SK-N-SH treated with all-trans-retinoic acid at 6 μM for 48 hours (cell line): ENCODE measurements around the gene OCA2.

Experiments used
- ARNTL ChIP-seq: fragments of 450-650 bp; formaldehyde crosslinking; IDR thresholded peaks from 2 replicates; pipeline ENCODE4 v1.5.0; 2020; ENCODE audit warnings: low read depth, mild to moderate bottlenecking, moderate library complexity, borderline replicate concordance
- BACH2 ChIP-seq: fragments of 250-450 bp; sonication (Bioruptor Pico); IDR thresholded peaks from 2 replicates; pipeline ENCODE4 v1.9.0; 2021; ENCODE audit warnings: mild to moderate bottlenecking, borderline replicate concordance
- ISL1 ChIP-seq: fragments of 250-450 bp; sonication (Bioruptor Pico); IDR thresholded peaks from 2 replicates; pipeline ENCODE4 v2.1.2; 2022; ENCODE audit warnings: mild to moderate bottlenecking, moderate library complexity
- OSR1 ChIP-seq: fragments of 250-450 bp; sonication (Bioruptor Pico); IDR thresholded peaks from 2 replicates; pipeline ENCODE4 v1.8.0; 2022; ENCODE audit warnings: moderate library complexity, mild to moderate bottlenecking, inconsistent platforms
- RARB ChIP-seq: fragments of 250-450 bp; sonication (Bioruptor Pico); IDR thresholded peaks from 2 replicates; pipeline ENCODE4 v1.8.0; 2021; ENCODE audit warnings: mild to moderate bottlenecking, moderate library complexity
- ZC3H10 ChIP-seq: fragments of 250-450 bp; sonication (Bioruptor Pico); IDR thresholded peaks from 2 replicates; pipeline ENCODE4 v1.5.1; 2021; ENCODE audit warnings: mild to moderate bottlenecking, moderate library complexity
- ZFP3 ChIP-seq: fragments of 250-450 bp; sonication (Bioruptor Pico); IDR thresholded peaks from 2 replicates; pipeline ENCODE4 v1.5.0; 2020; ENCODE audit warnings: mild to moderate bottlenecking, moderate library complexity
- ZFP30 ChIP-seq: fragments of 450-650 bp; formaldehyde crosslinking; IDR thresholded peaks from 2 replicates; pipeline ENCODE4 v1.5.0; 2022; ENCODE audit warnings: mild to moderate bottlenecking, moderate library complexity
- ZNF8 ChIP-seq: fragments of 450-650 bp; formaldehyde crosslinking; IDR thresholded peaks from 2 replicates; pipeline ENCODE4 v1.5.0; 2020; ENCODE audit warnings: mild to moderate bottlenecking, moderate library complexity
- TF ChIP-seq, protein P1 (sequence below): fragments of 250-450 bp; sonication (Bioruptor Pico); IDR thresholded peaks from 2 replicates; pipeline ENCODE4 v1.5.1; 2020; ENCODE audit warnings: low read depth, mild to moderate bottlenecking, moderate library complexity
- TF ChIP-seq, protein P2 (sequence below): fragments of 250-450 bp; sonication (Bioruptor Pico); IDR thresholded peaks from 2 replicates; pipeline ENCODE4 v1.8.0; 2020; ENCODE audit warnings: mild to moderate bottlenecking, moderate library complexity, borderline replicate concordance
- TF ChIP-seq, protein P3 (sequence below): fragments of 250-450 bp; sonication (Bioruptor Pico); IDR thresholded peaks from 2 replicates; pipeline ENCODE4 v1.8.0; 2021; ENCODE audit warnings: low read depth, mild to moderate bottlenecking, moderate library complexity, borderline replicate concordance
- TF ChIP-seq, protein P4 (sequence below): fragments of 250-450 bp; sonication (Bioruptor Pico); IDR thresholded peaks from 2 replicates; pipeline ENCODE4 v1.5.0; 2020; ENCODE audit warnings: mild to moderate bottlenecking, moderate library complexity

DNA sequence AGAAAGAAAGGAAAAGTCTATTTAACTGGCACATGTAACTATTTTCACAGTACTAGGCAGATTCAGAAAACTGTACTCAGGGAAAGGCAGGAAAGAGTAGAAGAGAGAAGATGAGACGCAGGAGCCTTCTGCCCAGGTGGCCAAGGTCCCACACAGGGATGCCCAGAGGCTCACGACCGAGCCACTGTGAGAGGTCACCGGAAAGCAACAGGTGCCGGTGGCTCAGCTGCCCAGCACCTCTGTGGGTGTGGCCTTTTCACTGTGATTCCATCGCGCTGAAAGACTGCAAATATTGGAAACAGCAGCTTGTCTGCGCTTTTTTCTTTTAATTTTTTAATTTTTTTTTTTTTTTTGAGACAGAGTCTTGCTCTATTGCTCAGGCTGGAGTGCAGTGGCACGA lies 226.8 kb downstream of the OCA2 start:
- no peak for TF ChIP-seq BACH2
- no peak for TF ChIP-seq ZNF8 (CRISPR knock-in tag)
- TF ChIP-seq ARNTL (CRISPR knock-in tag): no peak
- no peak for TF ChIP-seq ZFP3 (CRISPR knock-in tag)
- TF ChIP-seq, protein P1, sequence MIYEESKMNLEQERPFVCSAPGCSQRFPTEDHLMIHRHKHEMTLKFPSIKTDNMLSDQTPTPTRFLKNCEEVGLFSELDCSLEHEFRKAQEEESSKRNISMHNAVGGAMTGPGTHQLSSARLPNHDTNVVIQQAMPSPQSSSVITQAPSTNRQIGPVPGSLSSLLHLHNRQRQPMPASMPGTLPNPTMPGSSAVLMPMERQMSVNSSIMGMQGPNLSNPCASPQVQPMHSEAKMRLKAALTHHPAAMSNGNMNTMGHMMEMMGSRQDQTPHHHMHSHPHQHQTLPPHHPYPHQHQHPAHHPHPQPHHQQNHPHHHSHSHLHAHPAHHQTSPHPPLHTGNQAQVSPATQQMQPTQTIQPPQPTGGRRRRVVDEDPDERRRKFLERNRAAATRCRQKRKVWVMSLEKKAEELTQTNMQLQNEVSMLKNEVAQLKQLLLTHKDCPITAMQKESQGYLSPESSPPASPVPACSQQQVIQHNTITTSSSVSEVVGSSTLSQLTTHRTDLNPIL (CRISPR knock-in tag): no peak
- TF ChIP-seq ZC3H10 (CRISPR knock-in tag): no peak
- TF ChIP-seq, protein P2, sequence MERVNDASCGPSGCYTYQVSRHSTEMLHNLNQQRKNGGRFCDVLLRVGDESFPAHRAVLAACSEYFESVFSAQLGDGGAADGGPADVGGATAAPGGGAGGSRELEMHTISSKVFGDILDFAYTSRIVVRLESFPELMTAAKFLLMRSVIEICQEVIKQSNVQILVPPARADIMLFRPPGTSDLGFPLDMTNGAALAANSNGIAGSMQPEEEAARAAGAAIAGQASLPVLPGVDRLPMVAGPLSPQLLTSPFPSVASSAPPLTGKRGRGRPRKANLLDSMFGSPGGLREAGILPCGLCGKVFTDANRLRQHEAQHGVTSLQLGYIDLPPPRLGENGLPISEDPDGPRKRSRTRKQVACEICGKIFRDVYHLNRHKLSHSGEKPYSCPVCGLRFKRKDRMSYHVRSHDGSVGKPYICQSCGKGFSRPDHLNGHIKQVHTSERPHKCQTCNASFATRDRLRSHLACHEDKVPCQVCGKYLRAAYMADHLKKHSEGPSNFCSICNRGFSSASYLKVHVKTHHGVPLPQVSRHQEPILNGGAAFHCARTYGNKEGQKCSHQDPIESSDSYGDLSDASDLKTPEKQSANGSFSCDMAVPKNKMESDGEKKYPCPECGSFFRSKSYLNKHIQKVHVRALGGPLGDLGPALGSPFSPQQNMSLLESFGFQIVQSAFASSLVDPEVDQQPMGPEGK (CRISPR knock-in tag): no peak
- TF ChIP-seq OSR1: no peak
- TF ChIP-seq, protein P3, sequence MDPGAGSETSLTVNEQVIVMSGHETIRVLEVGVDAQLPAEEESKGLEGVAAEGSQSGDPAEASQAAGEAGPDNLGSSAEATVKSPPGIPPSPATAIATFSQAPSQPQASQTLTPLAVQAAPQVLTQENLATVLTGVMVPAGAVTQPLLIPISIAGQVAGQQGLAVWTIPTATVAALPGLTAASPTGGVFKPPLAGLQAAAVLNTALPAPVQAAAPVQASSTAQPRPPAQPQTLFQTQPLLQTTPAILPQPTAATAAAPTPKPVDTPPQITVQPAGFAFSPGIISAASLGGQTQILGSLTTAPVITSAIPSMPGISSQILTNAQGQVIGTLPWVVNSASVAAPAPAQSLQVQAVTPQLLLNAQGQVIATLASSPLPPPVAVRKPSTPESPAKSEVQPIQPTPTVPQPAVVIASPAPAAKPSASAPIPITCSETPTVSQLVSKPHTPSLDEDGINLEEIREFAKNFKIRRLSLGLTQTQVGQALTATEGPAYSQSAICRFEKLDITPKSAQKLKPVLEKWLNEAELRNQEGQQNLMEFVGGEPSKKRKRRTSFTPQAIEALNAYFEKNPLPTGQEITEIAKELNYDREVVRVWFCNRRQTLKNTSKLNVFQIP (CRISPR knock-in tag): no peak
- TF ChIP-seq RARB (CRISPR knock-in tag): no peak
- TF ChIP-seq ZFP30: no peak
- TF ChIP-seq, protein P4, sequence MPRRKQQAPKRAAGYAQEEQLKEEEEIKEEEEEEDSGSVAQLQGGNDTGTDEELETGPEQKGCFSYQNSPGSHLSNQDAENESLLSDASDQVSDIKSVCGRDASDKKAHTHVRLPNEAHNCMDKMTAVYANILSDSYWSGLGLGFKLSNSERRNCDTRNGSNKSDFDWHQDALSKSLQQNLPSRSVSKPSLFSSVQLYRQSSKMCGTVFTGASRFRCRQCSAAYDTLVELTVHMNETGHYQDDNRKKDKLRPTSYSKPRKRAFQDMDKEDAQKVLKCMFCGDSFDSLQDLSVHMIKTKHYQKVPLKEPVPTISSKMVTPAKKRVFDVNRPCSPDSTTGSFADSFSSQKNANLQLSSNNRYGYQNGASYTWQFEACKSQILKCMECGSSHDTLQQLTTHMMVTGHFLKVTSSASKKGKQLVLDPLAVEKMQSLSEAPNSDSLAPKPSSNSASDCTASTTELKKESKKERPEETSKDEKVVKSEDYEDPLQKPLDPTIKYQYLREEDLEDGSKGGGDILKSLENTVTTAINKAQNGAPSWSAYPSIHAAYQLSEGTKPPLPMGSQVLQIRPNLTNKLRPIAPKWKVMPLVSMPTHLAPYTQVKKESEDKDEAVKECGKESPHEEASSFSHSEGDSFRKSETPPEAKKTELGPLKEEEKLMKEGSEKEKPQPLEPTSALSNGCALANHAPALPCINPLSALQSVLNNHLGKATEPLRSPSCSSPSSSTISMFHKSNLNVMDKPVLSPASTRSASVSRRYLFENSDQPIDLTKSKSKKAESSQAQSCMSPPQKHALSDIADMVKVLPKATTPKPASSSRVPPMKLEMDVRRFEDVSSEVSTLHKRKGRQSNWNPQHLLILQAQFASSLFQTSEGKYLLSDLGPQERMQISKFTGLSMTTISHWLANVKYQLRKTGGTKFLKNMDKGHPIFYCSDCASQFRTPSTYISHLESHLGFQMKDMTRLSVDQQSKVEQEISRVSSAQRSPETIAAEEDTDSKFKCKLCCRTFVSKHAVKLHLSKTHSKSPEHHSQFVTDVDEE (CRISPR knock-in tag): no peak
- TF ChIP-seq ISL1 (CRISPR knock-in tag): no peak
